ENCODE data around the gene NOL7.

The NOL7 gene

GRCh38 chr6:13633343-13633742 lies 18.2 kb downstream of the NOL7 start:
- no peak for ATAC-seq
- TF ChIP-seq CSDC2 (CRISPR knock-in tag; IDR thresholded peaks at IDR 0.05) (no peak), TCF4 (CRISPR knock-in tag; IDR thresholded peaks at IDR 0.05; ENCODE audit: borderline replicate concordance) (no peak), ZNF8 (CRISPR knock-in tag; IDR thresholded peaks at IDR 0.05) (no peak), ZFP30 (CRISPR knock-in tag; IDR thresholded peaks at IDR 0.05) (no peak), BACH2 (CRISPR knock-in tag; IDR thresholded peaks at IDR 0.05; ENCODE audit: borderline replicate concordance) (no peak), ISL1 (CRISPR knock-in tag; IDR thresholded peaks at IDR 0.05) (no peak), ZNF565 (CRISPR knock-in tag; conservative IDR thresholded peaks at IDR 0.05; ENCODE audit: low read depth) (no peak), RARB (CRISPR knock-in tag; IDR thresholded peaks at IDR 0.05) (no peak), ZFP3 (CRISPR knock-in tag; IDR thresholded peaks at IDR 0.05) (no peak), TOX (CRISPR knock-in tag; IDR thresholded peaks at IDR 0.05; ENCODE audit: borderline replicate concordance) (no peak), ESRRG (CRISPR knock-in tag; IDR thresholded peaks at IDR 0.05) (no peak), TSHZ2 (CRISPR knock-in tag; IDR thresholded peaks at IDR 0.05) (no peak), CSRNP3 (CRISPR knock-in tag; IDR thresholded peaks at IDR 0.05) (no peak), OSR1 (CRISPR knock-in tag; IDR thresholded peaks at IDR 0.05) (no peak), ZC3H10 (CRISPR knock-in tag; IDR thresholded peaks at IDR 0.05) (no peak; the same call in 1 of the 2 replicates), GLIS3 (CRISPR knock-in tag; IDR thresholded peaks at IDR 0.05) (no peak)
- TF ChIP-seq, protein P1, sequence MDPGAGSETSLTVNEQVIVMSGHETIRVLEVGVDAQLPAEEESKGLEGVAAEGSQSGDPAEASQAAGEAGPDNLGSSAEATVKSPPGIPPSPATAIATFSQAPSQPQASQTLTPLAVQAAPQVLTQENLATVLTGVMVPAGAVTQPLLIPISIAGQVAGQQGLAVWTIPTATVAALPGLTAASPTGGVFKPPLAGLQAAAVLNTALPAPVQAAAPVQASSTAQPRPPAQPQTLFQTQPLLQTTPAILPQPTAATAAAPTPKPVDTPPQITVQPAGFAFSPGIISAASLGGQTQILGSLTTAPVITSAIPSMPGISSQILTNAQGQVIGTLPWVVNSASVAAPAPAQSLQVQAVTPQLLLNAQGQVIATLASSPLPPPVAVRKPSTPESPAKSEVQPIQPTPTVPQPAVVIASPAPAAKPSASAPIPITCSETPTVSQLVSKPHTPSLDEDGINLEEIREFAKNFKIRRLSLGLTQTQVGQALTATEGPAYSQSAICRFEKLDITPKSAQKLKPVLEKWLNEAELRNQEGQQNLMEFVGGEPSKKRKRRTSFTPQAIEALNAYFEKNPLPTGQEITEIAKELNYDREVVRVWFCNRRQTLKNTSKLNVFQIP (CRISPR knock-in tag; IDR thresholded peaks at IDR 0.05; ENCODE audit: borderline replicate concordance, low read depth) = no peak
- TF ChIP-seq, protein P2, sequence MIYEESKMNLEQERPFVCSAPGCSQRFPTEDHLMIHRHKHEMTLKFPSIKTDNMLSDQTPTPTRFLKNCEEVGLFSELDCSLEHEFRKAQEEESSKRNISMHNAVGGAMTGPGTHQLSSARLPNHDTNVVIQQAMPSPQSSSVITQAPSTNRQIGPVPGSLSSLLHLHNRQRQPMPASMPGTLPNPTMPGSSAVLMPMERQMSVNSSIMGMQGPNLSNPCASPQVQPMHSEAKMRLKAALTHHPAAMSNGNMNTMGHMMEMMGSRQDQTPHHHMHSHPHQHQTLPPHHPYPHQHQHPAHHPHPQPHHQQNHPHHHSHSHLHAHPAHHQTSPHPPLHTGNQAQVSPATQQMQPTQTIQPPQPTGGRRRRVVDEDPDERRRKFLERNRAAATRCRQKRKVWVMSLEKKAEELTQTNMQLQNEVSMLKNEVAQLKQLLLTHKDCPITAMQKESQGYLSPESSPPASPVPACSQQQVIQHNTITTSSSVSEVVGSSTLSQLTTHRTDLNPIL (CRISPR knock-in tag; IDR thresholded peaks at IDR 0.05; ENCODE audit: low read depth) = no peak

DNA sequence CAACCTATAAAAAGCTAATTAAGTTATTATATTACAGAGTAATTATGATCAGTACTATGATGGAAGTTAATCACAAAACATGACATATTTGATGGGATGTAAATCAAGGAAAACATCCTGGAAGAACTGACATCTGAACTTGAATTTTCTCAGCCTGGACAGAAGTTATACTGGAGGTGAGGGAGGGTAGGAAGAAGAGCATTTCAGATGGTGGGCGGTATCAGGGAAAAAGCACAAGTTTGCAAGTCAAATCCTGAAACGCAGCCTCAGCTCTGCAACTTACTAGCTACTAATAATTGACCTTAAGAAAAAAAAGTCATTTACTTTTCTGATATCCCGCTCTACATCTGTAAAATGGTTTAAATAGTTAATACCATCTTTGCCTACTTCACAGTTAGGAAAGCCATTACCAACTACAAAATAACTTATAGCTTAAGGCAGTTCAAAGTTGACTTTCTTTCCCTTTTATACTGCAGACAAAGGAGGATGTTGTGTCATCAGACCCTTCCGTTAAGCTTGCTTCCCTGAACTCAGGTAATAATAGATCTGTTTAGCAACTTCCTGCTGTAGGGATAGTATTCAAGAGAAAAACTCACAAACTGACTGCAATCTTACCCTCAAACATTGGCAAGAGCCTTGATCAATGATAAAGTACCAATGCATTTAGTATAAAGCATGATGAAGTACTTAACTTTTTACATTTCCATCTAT lies 21.0 kb downstream of the NOL7 start:
- ATAC-seq = no peak
- TF ChIP-seq ZNF8 (CRISPR knock-in tag; IDR thresholded peaks at IDR 0.05) (no peak), ZFP30 (CRISPR knock-in tag; IDR thresholded peaks at IDR 0.05) (no peak), ARNTL (CRISPR knock-in tag; IDR thresholded peaks at IDR 0.05; ENCODE audit: borderline replicate concordance, low read depth) (no peak), CSRNP3 (CRISPR knock-in tag; IDR thresholded peaks at IDR 0.05) (no peak), ZFP3 (CRISPR knock-in tag; IDR thresholded peaks at IDR 0.05) (no peak), PATZ1 (CRISPR knock-in tag; IDR thresholded peaks at IDR 0.05; ENCODE audit: borderline replicate concordance) (no peak), TCF4 (CRISPR knock-in tag; IDR thresholded peaks at IDR 0.05; ENCODE audit: borderline replicate concordance) (no peak), ISL1 (CRISPR knock-in tag; IDR thresholded peaks at IDR 0.05) (no peak), ZNF565 (CRISPR knock-in tag; conservative IDR thresholded peaks at IDR 0.05; ENCODE audit: low read depth) (no peak), RARB (CRISPR knock-in tag; IDR thresholded peaks at IDR 0.05) (no peak), ZNF70 (CRISPR knock-in tag; IDR thresholded peaks at IDR 0.05) (no peak), BACH2 (CRISPR knock-in tag; IDR thresholded peaks at IDR 0.05; ENCODE audit: borderline replicate concordance) (no peak), ZC3H10 (CRISPR knock-in tag; IDR thresholded peaks at IDR 0.05) (no peak), GLIS3 (CRISPR knock-in tag; IDR thresholded peaks at IDR 0.05) (no peak)
- TF ChIP-seq, protein P1 (CRISPR knock-in tag; IDR thresholded peaks at IDR 0.05; ENCODE audit: borderline replicate concordance, low read depth) = no peak
- TF ChIP-seq, protein P2 (CRISPR knock-in tag; IDR thresholded peaks at IDR 0.05; ENCODE audit: low read depth) = no peak

All from SK-N-SH treated with all-trans-retinoic acid at 6 μM for 48 hours (cell line).